Measurements from ENCODE around the gene BRS3.

DNA sequence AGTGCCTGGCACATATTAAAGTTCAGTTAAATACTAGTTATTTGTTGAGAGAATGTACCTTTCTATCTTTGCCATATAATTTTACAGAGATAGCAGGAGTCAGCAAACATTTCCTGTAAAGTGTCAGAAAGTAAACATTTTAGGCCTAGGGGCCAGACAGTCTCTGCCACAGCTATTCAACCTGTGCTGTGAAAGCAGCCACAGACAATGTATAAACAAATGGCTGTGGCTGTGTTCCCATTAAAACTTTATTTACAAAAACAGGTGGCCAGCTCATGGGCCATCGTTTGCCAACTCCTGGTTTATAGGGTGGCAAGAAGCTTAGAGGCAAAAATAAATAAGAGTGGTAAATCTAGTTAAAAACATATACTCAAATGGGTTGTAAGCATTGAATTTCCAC is 34.0 kb upstream of the BRS3 start:
- no peak for TF ChIP-seq EZH2 (IDR thresholded peaks at IDR 0.05; ENCODE audit: insufficient read depth, poor library complexity, severe bottlenecking)
- TF ChIP-seq EZH2phosphoT487 (IDR thresholded peaks at IDR 0.05; ENCODE audit: insufficient read depth, low read depth), result no peak
